HG03439 (cell line): ENCODE measurements around the gene DDIT3.
"Not testable (repeated sequence)": the region's sequence is repeated elsewhere in the genome, so short reads cannot be mapped to it uniquely, and the experiment has no call there.

Source experiments
- ATAC-seq: cut with Tn5 transposase; IDR thresholded peaks from one replicate; pipeline ENCODE4 v1.9.1; 2021; ENCODE audit warnings: mild to moderate bottlenecking, moderate library complexity; ENCODE audit not compliant: unreplicated experiment

The DDIT3 gene

GRCh38 chr12:57514246-57514645 is 6.1 kb downstream of the DDIT3 start:
- ATAC-seq: not testable (repeated sequence)

- not testable (repeated sequence) for ATAC-seq
Observed at GRCh38 chr12:57513677-57514076, 6.6 kb downstream of the DDIT3 start.

GRCh38 chr12:57513266-57513665 is 7.0 kb downstream of the DDIT3 start:
- no peak for ATAC-seq

DNA sequence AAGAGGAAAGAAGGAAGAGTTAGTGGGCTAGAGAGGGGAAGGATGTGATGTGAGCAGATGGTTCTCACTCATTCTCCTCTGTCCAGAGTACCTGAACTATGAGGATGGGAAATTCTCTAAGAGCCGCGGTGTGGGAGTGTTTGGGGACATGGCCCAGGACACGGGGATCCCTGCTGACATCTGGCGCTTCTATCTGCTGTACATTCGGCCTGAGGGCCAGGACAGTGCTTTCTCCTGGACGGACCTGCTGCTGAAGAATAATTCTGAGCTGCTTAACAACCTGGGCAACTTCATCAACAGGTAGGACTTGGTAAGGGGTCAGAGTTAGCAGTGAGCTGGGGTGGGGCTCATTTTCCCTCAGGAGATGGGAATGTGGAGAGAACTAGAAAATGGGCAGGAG is 7.6 kb downstream of the DDIT3 start:
- ATAC-seq: no peak

GRCh38 chr12:57511588-57512325 is 8.6 kb downstream of the DDIT3 start:
- ATAC-seq: no peak

GRCh38 chr12:57511161-57511560 is 9.2 kb downstream of the DDIT3 start:
- no peak for ATAC-seq

DNA sequence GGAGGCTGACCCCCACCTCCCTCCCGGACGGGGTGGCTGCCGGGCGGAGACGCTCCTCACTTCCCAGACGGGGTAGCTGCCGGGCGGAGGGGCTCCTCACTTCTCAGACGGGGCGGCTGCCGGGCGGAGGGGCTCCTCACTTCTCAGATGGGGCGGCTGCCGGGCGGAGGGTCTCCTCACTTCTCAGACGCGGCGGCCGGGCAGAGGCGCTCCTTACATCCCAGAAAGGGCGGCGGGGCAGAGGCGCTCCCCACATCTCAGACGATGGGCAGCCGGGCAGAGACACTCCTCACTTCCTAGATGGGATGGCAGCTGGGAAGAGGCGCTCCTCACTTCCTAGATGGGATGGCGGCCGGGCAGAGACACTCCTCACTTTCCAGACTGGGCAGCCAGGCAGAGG is 12.5 kb downstream of the DDIT3 start:
- ATAC-seq: not testable (repeated sequence)

GRCh38 chr12:57506541-57506940 is 13.8 kb downstream of the DDIT3 start:
- ATAC-seq: not testable (repeated sequence)

DNA sequence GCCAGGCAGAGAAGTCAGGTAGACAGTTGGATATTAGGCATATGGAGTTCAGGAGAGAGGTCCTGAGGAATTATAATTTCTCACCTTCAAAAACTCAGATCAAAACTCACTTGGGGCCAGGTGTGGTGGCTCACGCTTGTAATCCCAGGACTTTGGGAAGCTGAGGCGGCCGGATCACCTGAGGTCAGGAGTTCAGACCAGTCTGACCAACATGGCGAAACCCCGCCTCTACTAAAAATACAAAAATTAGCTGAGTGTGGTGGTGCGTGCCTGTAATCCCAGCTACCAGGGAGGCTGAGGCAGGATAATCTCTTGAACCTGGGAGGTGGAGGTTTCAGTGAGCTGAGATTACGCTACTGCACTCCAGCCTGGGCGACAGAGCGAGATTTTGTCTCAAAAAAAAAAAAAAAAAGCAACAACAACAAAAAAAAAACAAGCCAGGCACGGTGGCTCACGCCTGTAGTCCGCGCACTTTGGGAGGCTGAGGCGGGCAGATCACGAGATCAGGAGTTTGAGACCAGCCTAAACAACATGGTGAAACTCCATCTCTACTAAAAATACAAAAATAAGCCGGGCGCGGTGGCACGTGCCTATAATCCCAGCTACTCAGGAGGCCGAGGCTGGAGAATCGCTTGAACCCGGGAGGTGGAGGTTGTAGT is 17.9 kb downstream of the DDIT3 start:
- ATAC-seq: not testable (repeated sequence)

DNA sequence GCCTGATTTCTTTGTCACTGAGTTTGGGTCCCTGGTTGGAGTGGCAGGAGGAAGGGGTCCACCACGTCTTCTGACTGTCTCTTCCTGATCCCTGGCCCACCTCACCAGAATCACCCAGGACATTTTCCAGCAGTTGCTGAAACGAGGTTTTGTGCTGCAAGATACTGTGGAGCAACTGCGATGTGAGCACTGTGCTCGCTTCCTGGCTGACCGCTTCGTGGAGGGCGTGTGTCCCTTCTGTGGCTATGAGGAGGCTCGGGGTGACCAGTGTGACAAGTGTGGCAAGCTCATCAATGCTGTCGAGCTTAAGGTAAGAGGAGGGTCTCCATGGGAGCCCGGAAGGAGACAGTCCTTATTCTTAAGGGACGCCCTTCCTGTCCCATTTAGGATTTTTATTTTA is 20.1 kb downstream of the DDIT3 start:
- no peak for ATAC-seq

- ATAC-seq: no peak
Observed at GRCh38 chr12:57498571-57498970, 21.7 kb downstream of the DDIT3 start.

DNA sequence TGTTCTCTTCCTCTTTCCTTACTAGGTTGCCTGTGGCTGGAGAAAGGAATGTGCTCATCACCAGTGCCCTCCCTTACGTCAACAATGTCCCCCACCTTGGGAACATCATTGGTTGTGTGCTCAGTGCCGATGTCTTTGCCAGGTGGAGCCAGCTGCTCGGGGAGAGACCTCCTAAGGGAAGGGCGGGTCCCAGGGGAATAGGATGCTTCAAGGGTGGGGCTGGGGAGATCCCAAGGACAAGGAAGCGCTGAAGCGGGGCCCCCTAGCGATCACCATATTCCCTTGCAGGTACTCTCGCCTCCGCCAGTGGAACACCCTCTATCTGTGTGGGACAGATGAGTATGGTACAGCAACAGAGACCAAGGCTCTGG is 22.2 kb downstream of the DDIT3 start:
- no peak for ATAC-seq

GRCh38 chr12:57497223-57498131 is 22.8 kb downstream of the DDIT3 start:
- no peak for ATAC-seq

DNA sequence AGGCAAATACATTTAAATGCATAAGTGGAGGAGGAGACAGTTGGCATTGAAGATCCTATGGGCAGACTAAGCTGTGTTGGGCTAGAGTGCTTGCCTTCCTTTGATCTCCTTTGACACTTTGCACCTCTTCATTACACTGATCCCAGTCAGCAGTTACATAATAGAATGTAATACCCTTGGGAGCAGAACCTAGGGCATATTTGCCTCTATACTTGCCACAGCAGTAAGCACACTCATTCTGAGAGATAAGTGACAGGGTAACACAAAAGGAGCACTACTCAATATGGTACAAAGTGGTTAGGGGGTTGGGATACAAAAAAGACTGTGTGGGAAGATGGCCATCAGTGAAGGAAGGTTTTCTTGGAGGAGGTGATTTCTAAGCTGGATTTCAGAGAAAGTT is 23.5 kb downstream of the DDIT3 start:
- no peak for ATAC-seq

GRCh38 chr12:57495051-57495701 is 25.1 kb downstream of the DDIT3 start:
- ATAC-seq: not testable (repeated sequence)

DNA sequence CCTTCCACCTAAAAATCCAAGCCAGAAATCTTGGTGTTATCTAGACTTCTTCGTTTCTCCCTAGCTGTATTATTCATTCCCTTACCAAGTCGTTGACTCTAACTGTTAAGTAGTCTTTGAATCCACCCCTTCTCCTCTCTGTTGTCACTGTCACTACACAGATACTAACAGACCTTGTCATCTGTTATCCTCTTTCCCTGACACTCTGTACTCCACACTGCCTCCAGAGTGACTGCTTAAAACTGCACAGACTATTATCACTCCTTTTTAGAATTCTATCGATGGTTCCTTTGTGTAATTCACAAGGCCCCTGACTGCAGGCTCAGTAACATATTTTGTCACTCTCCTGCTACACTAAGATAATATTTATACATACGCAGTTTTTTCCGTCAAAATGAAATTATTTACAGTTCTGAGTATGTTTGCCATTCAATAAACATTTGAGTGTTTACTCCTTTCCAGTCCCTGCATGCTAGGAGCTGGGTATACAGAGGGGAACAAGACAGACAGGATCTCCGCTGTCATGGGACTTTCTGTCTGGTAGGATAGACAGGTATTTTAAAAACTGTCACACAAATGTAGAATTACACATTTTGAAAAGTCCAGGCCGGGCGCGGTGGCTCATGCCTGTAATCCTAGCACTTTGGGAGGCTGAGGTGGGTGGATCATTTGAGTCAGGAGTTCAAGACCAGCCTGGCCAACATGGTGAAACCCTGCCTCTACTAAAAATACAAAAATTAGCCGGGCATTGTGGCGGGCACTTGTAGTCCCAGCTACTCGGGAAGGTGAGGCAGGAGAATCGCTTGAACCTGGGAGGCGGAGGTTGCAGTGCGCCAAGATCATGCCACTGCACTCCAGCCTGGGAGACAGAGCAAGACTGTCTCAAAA is 28.7 kb downstream of the DDIT3 start:
- ATAC-seq: no peak

DNA sequence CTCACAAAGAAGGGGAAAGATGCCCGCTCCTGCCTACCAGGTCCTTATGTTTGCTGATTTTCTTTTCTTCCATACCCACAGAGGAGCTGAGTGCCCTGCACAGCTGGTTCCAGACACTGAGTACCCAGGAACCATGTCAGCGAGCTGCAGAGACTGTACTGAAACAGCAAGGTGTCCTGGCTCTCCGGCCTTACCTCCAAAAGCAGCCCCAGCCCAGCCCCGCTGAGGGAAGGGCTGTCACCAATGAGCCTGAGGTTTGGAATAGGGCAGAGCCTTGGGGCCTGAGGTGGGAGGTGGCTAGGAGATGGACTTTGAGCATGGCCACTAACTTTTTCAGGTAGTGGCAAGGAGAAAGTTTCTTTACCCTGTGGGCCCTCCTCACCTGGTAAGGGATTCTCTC is 30.2 kb downstream of the DDIT3 start:
- ATAC-seq: no peak

DNA sequence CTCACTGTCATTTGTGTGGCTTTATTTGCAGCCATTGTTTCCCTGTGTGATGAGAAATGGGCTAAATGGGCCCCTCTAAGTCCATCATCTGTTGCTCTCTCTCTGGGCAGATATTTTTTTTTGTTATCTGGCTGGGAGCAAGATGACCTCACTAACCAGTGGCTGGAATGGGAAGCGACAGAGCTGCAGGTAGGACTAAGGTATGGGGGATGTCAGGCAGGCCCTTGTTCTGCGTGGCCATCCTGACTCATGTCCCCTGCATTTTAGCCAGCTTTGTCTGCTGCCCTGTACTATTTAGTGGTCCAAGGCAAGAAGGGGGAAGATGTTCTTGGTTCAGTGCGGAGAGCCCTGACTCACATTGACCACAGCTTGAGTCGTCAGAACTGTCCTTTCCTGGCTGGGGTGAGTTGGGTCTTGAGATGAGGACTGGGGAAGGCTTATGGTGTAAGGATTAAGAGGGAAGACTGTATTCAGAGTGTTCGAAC is 31.1 kb downstream of the DDIT3 start:
- no peak for ATAC-seq

DNA sequence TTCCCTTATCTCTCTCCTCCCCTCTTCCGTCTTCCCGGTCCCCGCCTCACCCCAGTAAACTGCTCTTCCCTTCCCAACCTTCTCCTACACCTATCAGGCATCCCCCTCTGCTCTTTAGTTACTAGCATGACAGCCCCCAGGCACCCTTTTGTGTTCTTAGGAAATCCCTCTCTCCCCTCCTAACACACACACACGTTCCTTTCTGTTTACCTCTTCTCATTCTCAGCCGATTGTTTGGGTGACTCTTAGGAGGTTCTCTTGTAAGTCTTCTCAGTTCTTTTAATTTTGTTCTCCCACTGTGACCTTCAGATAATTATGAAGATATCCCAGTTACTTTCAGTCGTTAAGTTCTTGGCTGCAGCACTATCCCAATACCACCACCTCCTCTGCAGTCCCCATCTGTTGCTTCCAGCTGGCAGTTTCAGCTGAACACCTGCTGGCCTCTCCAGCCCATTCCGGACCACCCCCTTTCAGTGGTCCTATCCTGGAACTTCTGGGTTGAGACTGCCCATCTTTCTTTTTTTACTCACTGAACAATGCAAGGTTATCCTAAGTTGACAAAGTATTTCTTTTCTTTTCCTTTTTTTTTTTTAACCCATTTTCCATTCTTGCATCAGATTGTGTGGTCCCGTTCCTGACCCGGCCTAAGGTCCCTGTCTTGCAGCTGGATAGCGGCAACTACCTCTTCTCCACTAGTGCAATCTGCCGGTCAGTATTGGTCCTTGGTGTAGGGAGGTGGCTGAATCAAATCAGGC is 31.7 kb downstream of the DDIT3 start:
- no peak for ATAC-seq
